NCI-H226 (cell line): ENCODE results near the gene C22orf23.
"Not testable (repeated sequence)": the region's sequence is repeated elsewhere in the genome, so short reads cannot be mapped to it uniquely, and the experiment has no call there.

Experiments
- DNase-seq: peaks from one replicate; pipeline ENCODE4 v3.0.0-alpha.2; 2015

Gene C22orf23

GRCh38 chr22:37982151-37982785 is 28.9 kb upstream of the C22orf23 start:
- DNase-seq = no peak

- DNase-seq = no peak
Observed at GRCh38 chr22:37981282-37982011, 28.0 kb upstream of the C22orf23 start.

- no peak for DNase-seq
Observed at GRCh38 chr22:37979782-37980181, 26.4 kb upstream of the C22orf23 start.

GRCh38 chr22:37976547-37976946 is 23.1 kb upstream of the C22orf23 start:
- DNase-seq = no peak

- not testable (repeated sequence) for DNase-seq
Observed at GRCh38 chr22:37976022-37976421, 22.6 kb upstream of the C22orf23 start.

- DNase-seq = no peak
Observed at GRCh38 chr22:37975153-37975552, 21.8 kb upstream of the C22orf23 start.

GRCh38 chr22:37973271-37974170 is 20.1 kb upstream of the C22orf23 start:
- no peak for DNase-seq

GRCh38 chr22:37972527-37972926 is 19.1 kb upstream of the C22orf23 start:
- DNase-seq = no peak

GRCh38 chr22:37971475-37972434 is 18.4 kb upstream of the C22orf23 start:
- DNase-seq = no peak

GRCh38 chr22:37970864-37971263 is 17.5 kb upstream of the C22orf23 start:
- no peak for DNase-seq

GRCh38 chr22:37968452-37969251 is 15.3 kb upstream of the C22orf23 start:
- DNase-seq = no peak

GRCh38 chr22:37967637-37968451 is 14.4 kb upstream of the C22orf23 start:
- DNase-seq = no peak

GRCh38 chr22:37967147-37967546 is 13.7 kb upstream of the C22orf23 start:
- no peak for DNase-seq

GRCh38 chr22:37965940-37966664 is 12.7 kb upstream of the C22orf23 start:
- no peak for DNase-seq

- DNase-seq = no peak
Observed at GRCh38 chr22:37961062-37961461, 7.7 kb upstream of the C22orf23 start.

- no peak for DNase-seq
Observed at GRCh38 chr22:37959231-37959825, 5.9 kb upstream of the C22orf23 start.

GRCh38 chr22:37957232-37957631 is 3.8 kb upstream of the C22orf23 start:
- no peak for DNase-seq

- DNase-seq = not testable (repeated sequence)
Observed at GRCh38 chr22:37955825-37956397, 2.5 kb upstream of the C22orf23 start.

- DNase-seq = no peak
Observed at GRCh38 chr22:37954686-37955085, 1.3 kb upstream of the C22orf23 start.
